Activated T-helper 1 cell treated with anti-CD3 and anti-CD28 coated beads, Interleukin-2, amount 50 U/mL, for 16 hours (primary cell): ENCODE data around the gene GAGE12E.
"Not testable (repeated sequence)": the region's sequence is repeated elsewhere in the genome, so short reads cannot be mapped to it uniquely, and the experiment has no call there.

Source experiments
- DNase-seq, 2 donors: peaks; one replicate each; pipeline ENCODE4 v3.0.0-alpha.2; 2020; ENCODE audit warnings: low read depth in 1 of 2, low spot score in 1 of 2

GAGE12E gene

GRCh38 chrX:49550989-49551388, at the start of gene GAGE12E:
Gene GAGE12E (plus strand): TSS chrX:49551289. CDS start chrX:49552444, 1,155 bp downstream.
- not testable (repeated sequence) for DNase-seq

DNA sequence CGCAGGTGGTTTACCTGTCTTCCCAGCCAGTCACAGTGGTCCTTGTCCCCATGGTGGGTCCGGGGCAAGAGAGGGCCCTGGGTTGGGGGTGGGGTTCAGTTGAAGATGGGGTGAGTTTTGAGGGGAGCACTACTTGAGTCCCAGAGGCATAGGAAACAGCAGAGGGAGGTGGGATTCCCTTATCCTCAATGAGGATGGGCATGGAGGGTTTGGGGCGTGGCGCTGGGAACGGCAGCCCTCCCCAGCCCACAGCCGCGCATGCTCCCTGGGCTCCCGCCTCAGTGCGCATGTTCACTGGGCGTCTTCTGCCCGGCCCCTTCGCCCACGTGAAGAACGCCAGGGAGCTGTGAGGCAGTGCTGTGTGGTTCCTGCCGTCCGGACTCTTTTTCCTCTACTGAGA, 19.2 kb upstream of the GAGE12E start, which contains the start of gene GAGE12C:
Gene GAGE12C, plus strand, starts transcription at position 301 of the 400 bp plus-strand sequence. CDS start 1,155 bp downstream, outside the sequence.
- DNase-seq: not testable (repeated sequence)

DNA sequence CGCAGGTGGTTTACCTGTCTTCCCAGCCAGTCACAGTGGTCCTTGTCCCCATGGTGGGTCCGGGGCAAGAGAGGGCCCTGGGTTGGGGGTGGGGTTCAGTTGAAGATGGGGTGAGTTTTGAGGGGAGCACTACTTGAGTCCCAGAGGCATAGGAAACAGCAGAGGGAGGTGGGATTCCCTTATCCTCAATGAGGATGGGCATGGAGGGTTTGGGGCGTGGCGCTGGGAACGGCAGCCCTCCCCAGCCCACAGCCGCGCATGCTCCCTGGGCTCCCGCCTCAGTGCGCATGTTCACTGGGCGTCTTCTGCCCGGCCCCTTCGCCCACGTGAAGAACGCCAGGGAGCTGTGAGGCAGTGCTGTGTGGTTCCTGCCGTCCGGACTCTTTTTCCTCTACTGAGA, 9.7 kb upstream of the GAGE12E start, which contains the start of gene GAGE12D:
Gene GAGE12D, plus strand, starts transcription at position 301 of the 400 bp plus-strand sequence. CDS start 1,155 bp downstream, outside the sequence.
- DNase-seq: not testable (repeated sequence)

DNA sequence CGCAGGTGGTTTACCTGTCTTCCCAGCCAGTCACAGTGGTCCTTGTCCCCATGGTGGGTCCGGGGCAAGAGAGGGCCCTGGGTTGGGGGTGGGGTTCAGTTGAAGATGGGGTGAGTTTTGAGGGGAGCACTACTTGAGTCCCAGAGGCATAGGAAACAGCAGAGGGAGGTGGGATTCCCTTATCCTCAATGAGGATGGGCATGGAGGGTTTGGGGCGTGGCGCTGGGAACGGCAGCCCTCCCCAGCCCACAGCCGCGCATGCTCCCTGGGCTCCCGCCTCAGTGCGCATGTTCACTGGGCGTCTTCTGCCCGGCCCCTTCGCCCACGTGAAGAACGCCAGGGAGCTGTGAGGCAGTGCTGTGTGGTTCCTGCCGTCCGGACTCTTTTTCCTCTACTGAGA, 9.5 kb downstream of the GAGE12E start, which contains the start of gene GAGE12F:
Gene GAGE12F, plus strand, starts transcription at position 301 of the 400 bp plus-strand sequence. CDS start 1,155 bp downstream, outside the sequence.
- not testable (repeated sequence) for DNase-seq

DNA sequence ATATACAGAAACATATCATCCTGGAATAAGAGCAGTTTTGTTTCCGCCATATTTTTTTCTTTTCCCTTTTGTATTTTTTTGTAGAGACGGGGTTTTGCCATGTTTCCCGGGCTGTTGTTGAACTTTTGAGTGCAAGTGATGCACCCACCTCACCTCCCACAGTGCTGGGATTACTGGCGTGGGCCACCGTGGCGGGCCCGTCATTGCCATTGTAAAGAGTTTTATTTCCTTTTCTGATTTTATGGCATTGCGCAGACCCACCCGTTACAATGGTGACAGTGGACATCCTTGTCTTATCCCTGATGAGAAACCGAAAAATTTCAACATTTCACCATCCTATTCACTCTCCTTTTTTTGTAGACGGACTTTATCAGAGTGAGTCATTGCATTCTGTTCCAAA, 17.6 kb downstream of the GAGE12E start:
- not testable (repeated sequence) for DNase-seq

DNA sequence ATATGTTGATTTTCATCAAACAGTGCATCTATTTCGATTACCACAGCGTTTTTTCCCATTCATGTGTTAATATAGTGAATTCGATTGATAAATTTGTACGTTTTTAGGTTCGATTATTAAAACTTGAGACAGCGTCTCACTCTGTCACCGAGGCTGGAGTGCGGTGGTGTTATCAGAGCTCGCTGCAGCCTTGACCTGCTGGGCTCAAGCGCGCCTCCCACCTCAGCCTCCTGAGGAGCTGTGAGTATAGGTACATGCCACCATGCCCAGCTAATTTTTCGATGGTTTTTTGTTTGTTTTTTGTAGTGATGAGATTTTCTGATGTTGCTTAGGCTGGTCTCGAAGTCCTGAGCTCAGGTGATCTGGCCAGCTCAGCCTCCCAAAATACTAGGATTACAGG, 18.1 kb downstream of the GAGE12E start:
- not testable (repeated sequence) for DNase-seq

- not testable (repeated sequence) for DNase-seq
Observed at GRCh38 chrX:49570100-49570499, 19.0 kb downstream of the GAGE12E start, which contains the start of gene GAGE12G. Gene GAGE12G (plus strand): TSS chrX:49570400. CDS start chrX:49571555, 1,155 bp downstream.

GRCh38 chrX:49579649-49580048, 28.6 kb downstream of the GAGE12E start, which contains the start of gene GAGE12H:
Gene GAGE12H (plus strand): TSS chrX:49579949. CDS start chrX:49581104, 1,155 bp downstream.
- DNase-seq: not testable (repeated sequence)

- DNase-seq: not testable (repeated sequence)
Observed at GRCh38 chrX:49589196-49589595, 38.1 kb downstream of the GAGE12E start, which contains the start of gene GAGE2A. Gene GAGE2A (plus strand): TSS chrX:49589496. CDS start chrX:49590651, 1,155 bp downstream.

DNA sequence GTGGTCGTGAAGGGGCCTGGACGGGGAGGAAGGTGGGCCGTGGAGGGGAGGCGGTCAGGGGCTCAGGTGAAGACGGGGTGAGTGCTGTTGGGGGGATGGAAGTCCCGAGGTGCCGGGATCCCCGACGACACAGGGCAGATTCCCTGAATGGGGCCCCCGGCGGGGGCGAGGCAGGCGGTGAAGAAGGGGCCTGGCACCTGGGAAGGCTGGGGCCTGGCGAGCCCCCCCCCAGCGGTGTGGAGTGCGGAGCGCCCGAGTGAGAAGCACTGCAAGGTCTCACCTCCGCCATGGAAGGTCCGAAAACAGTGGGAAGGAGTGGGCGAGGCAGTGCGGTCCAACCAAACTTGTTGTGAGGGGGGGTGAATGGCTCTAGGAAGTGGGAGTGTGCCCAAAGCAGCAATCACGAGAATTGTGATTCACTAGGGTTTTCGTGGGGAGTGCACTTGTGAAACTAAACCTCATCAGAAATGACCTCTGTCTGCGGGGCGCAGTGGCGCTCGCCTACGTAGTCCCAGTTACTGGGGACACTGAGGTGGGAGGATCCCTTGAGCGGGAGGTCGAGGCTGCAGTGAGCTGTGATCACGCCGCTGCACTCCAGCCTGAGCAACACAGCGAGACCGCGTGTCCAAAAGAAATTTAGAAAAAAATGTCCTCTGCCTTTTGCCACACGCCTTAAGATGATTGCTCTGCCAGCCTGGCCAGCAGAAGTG, 38.8 kb downstream of the GAGE12E start:
- DNase-seq: peak in 1 of 2 donors; percentile 0

- DNase-seq: not testable (repeated sequence)
Observed at GRCh38 chrX:49590488-49590887, 39.4 kb downstream of the GAGE12E start.

- DNase-seq: not testable (repeated sequence)
Observed at GRCh38 chrX:49598720-49599119, 47.6 kb downstream of the GAGE12E start, which contains the start of gene GAGE1. Gene GAGE1 (plus strand): TSS chrX:49599020. CDS start chrX:49600175, 1,155 bp downstream.
